HepG2 (cell line): ENCODE results near the gene PPP6R2. TPM values are rescaled to one million over a fixed set of nuclear protein-coding genes. Genes with fewer than 3 reads are reported as not detected.

ENCODE experiments used
- FOXO1 ChIP-seq: sonication (generic); formaldehyde crosslinking; IDR thresholded peaks from 2 replicates; pipeline ENCODE4 v1.4.0; 2020; ENCODE audit warnings: missing genetic modification reagents
- NR2F2 ChIP-seq: IDR thresholded peaks from 2 replicates; pipeline ENCODE4 v1.6.1; 2012; ENCODE audit warnings: low read depth, inconsistent platforms, borderline replicate concordance
- THAP8 ChIP-seq: sonication (generic); formaldehyde crosslinking; IDR thresholded peaks from 2 replicates; pipeline ENCODE4 v1.5.1; 2020; ENCODE audit warnings: missing genetic modification reagents, mild to moderate bottlenecking, borderline replicate concordance
- ZNF142 ChIP-seq: sonication (generic); formaldehyde crosslinking; IDR thresholded peaks from 2 replicates; pipeline ENCODE4 v1.4.0; 2020; ENCODE audit warnings: missing genetic modification reagents
- ZNF230 ChIP-seq: sonication (generic); formaldehyde crosslinking; IDR thresholded peaks from 2 replicates; pipeline ENCODE4 v1.4.0; 2020; ENCODE audit warnings: mild to moderate bottlenecking, missing genetic modification reagents
- polyA plus RNA-seq, 8 experiments: library from polyadenylated mRNA; depleted of rRNA in 3 of 8; stranded (reverse) in 7 of 8; unstranded in 1 of 8; fragments of >200 nt; fragmentation: Illumina TruSeq in 4 of 8; extraction: Trizol in 4 of 8; gene quantifications; 2 replicates each; pipeline versions ENCODE4 v1.2.1 to v1.2.3, GENCODE V29; 2011 to 2016; ENCODE audit warnings: low read depth in 4 of 8, missing spikeins in 1 of 8, mixed read lengths in 1 of 8; ENCODE audit not compliant: insufficient read depth in 1 of 8
- total RNA-seq, 5 experiments: library from RNA; depleted of rRNA; stranded (reverse); fragments of >200 nt; fragmentation: Illumina TruSeq; extraction: Trizol; gene quantifications; 2 replicates each; pipeline ENCODE4 v1.2.3, GENCODE V29; 2016; ENCODE audit warnings: low read depth in 1 of 5
- TF ChIP-seq, protein P1 (sequence below): sonication (generic); formaldehyde crosslinking; conservative IDR thresholded peaks from 2 replicates; pipeline ENCODE4 v1.8.0; 2022; ENCODE audit warnings: mild to moderate bottlenecking, moderate library complexity, missing genetic modification reagents
- TF ChIP-seq, protein P2 (sequence below): sonication (generic); formaldehyde crosslinking; conservative IDR thresholded peaks from 2 replicates; pipeline ENCODE4 v1.4.0; 2020; ENCODE audit warnings: missing genetic modification reagents
- TF ChIP-seq, protein P3 (sequence below): sonication (generic); formaldehyde crosslinking; IDR thresholded peaks from 2 replicates; pipeline ENCODE4 v1.5.0; 2020; ENCODE audit warnings: mild to moderate bottlenecking, low read depth, missing genetic modification reagents, borderline replicate concordance
- TF ChIP-seq, protein P4 (sequence below): sonication (generic); formaldehyde crosslinking; IDR thresholded peaks from 2 replicates; pipeline ENCODE4 v1.4.0; 2020; ENCODE audit warnings: missing genetic modification reagents
- TF ChIP-seq, protein P5 (sequence below), 2 experiments: sonication (generic) in 1 of 2; formaldehyde crosslinking in 1 of 2; IDR thresholded peaks; 2 replicates each; pipeline versions ENCODE4 v1.4.0 to v1.6.1; 2018 to 2020; ENCODE audit warnings: missing genetic modification reagents in 2 of 2, borderline replicate concordance in 1 of 2, low read depth in 1 of 2, mild to moderate bottlenecking in 1 of 2, missing biosample characterization in 1 of 2

Gene PPP6R2
- total and polyA plus RNA-seq, 2 of the 13 experiments (the other 11 are each of a cell fraction or from before 2014, with no cell fraction given), result 55.0 to 102 TPM

DNA sequence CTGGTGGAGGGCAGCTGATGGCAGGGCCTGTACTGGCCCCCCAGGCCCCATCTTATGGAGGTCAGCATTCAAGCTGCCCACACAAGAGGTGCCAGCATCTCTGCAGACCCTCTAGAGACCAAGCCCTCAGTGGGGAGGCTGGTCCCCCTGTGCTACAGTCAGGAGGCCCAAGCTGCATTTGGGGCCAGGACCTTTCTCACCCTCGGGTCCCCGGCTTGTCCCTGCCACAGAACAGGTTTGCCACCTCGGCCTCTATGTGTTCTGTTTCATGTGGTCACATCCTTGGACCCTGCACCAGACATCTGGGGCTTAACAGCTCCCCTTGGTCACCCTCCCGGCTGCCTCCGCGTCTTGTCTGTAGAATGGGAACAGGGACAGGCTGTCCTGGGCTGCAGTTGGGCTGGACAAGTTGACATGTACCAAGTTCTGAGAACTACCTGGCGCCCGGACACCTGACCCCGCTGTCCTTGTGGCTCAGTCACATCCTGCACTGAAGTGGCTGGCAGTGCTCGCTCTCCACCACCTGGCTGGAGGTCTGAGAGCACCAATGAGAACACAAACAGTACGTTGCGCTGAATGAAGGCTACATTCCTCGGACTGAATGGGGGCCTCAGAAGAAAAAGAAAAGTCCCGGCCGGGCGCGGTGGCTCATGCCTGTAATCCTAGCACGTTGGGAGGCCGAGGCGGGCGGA lies 33.0 kb upstream of the PPP6R2 start (continued):
- TF ChIP-seq, protein P1, sequence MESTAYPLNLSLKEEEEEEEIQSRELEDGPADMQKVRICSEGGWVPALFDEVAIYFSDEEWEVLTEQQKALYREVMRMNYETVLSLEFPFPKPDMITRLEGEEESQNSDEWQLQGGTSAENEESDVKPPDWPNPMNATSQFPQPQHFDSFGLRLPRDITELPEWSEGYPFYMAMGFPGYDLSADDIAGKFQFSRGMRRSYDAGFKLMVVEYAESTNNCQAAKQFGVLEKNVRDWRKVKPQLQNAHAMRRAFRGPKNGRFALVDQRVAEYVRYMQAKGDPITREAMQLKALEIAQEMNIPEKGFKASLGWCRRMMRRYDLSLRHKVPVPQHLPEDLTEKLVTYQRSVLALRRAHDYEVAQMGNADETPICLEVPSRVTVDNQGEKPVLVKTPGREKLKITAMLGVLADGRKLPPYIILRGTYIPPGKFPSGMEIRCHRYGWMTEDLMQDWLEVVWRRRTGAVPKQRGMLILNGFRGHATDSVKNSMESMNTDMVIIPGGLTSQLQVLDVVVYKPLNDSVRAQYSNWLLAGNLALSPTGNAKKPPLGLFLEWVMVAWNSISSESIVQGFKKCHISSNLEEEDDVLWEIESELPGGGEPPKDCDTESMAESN (CRISPR knock-in tag), result 0 out of 2 replicates have a peak, but pooled peaks have one; percentile 25
- no peak for TF ChIP-seq NR2F2
- TF ChIP-seq, protein P2, sequence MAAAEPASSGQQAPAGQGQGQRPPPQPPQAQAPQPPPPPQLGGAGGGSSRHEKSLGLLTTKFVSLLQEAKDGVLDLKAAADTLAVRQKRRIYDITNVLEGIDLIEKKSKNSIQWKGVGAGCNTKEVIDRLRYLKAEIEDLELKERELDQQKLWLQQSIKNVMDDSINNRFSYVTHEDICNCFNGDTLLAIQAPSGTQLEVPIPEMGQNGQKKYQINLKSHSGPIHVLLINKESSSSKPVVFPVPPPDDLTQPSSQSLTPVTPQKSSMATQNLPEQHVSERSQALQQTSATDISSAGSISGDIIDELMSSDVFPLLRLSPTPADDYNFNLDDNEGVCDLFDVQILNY, result no peak
- TF ChIP-seq FOXO1, result 0 out of 2 replicates have a peak, but pooled peaks have one; percentile 26
- TF ChIP-seq ZNF230, result 0 out of 2 replicates have a peak, but pooled peaks have one; percentile 59
- no peak for TF ChIP-seq THAP8 (CRISPR knock-in tag)
- TF ChIP-seq, protein P3, sequence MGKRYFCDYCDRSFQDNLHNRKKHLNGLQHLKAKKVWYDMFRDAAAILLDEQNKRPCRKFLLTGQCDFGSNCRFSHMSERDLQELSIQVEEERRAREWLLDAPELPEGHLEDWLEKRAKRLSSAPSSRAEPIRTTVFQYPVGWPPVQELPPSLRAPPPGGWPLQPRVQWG (CRISPR knock-in tag), result no peak
- 0 out of 2 replicates have a peak, but pooled peaks have one; percentile 21 for TF ChIP-seq ZNF142 (CRISPR knock-in tag)
- TF ChIP-seq, protein P4, sequence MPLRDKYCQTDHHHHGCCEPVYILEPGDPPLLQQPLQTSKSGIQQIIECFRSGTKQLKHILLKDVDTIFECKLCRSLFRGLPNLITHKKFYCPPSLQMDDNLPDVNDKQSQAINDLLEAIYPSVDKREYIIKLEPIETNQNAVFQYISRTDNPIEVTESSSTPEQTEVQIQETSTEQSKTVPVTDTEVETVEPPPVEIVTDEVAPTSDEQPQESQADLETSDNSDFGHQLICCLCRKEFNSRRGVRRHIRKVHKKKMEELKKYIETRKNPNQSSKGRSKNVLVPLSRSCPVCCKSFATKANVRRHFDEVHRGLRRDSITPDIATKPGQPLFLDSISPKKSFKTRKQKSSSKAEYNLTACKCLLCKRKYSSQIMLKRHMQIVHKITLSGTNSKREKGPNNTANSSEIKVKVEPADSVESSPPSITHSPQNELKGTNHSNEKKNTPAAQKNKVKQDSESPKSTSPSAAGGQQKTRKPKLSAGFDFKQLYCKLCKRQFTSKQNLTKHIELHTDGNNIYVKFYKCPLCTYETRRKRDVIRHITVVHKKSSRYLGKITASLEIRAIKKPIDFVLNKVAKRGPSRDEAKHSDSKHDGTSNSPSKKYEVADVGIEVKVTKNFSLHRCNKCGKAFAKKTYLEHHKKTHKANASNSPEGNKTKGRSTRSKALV (CRISPR knock-in tag), result no peak
- TF ChIP-seq, protein P5, sequence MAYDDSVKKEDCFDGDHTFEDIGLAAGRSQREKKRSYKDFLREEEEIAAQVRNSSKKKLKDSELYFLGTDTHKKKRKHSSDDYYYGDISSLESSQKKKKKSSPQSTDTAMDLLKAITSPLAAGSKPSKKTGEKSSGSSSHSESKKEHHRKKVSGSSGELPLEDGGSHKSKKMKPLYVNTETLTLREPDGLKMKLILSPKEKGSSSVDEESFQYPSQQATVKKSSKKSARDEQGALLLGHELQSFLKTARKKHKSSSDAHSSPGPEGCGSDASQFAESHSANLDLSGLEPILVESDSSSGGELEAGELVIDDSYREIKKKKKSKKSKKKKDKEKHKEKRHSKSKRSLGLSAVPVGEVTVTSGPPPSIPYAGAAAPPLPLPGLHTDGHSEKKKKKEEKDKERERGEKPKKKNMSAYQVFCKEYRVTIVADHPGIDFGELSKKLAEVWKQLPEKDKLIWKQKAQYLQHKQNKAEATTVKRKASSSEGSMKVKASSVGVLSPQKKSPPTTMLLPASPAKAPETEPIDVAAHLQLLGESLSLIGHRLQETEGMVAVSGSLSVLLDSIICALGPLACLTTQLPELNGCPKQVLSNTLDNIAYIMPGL (CRISPR knock-in tag; IDR thresholded peaks at IDR 0.05; ENCODE audit: borderline replicate concordance in 1 of 2, low read depth in 1 of 2), result 0 out of 4 replicates have a peak, but pooled peaks of 1 of the 2 experiments have one; percentile 16
